ENCODE results near the gene ZNF358. TPM values are rescaled to one million over a fixed set of nuclear protein-coding genes. Genes with fewer than 3 reads are reported as not detected.

ZNF358 gene
- total RNA-seq, 1 experiment from 2014 or later = 5.6 TPM

DNA sequence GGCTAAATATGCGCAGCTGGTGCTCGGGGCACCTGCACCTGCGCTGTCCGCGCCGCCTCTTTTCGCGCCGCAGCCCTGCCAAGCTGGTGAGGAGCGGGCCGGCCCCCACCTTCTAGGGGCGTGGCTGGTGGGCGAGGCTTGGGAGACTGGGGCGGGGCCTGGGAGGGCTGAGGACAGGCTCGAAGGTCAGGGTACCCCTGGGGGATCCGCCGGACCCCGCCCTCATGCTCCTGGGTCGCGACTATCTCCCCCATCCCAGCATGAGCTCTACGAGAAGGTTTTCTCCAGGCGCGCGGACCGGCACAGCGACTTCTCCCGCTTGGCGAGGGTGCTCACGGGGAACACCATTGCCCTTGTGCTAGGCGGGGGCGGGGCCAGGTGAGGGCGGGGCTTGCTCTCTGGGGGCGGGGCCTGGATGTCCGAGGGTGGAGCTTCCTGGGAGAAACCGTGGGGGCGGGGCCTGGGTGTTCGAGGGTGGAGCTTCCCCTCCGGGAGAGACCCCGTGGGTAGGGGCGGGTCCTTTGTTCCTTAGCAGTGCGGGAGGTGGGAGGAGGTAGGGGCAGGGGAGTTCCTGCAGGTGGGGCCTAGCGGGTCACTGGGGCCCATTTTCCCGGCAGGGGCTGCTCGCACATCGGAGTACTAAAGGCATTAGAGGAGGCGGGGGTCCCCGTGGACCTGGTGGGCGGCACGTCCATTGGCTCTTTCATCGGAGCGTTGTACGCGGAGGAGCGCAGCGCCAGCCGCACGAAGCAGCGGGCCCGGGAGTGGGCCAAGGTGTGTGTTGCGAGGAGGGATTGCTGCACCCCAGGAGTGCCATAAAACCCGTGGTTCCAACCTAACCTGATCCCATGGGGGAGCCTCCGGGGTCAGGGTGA is 39.3 kb downstream of the ZNF358 start:
- no peak for DNase-seq (ENCODE audit: low spot score)

DNA sequence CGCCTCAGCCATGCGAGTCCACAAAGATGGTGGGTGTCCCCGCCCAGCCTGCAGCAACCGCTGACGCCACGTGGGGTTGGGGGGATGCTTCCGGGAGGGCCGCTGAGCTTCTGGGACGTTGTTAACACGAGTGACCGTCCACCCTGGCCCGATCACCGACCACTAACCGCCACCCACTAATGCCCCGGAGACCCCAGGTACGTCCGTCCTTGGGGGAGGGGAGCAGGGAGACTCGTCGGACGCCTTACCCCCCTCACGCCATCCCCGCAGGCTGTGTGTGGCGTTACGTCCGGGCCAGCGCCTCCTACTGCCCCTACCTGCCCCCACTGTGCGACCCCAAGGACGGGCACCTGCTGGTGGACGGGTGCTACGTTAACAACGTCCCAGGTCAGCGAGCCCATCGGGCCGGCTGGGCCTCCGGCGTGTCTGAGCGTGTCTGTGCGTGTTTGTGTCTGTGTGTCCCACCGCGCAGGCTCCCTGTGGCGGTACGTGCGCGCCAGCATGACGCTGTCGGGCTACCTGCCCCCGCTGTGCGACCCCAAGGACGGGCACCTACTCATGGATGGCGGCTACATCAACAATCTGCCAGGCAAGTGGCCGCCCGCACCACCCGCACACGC is 40.9 kb downstream of the ZNF358 start:
- DNase-seq (ENCODE audit: low spot score) = no peak

DNA sequence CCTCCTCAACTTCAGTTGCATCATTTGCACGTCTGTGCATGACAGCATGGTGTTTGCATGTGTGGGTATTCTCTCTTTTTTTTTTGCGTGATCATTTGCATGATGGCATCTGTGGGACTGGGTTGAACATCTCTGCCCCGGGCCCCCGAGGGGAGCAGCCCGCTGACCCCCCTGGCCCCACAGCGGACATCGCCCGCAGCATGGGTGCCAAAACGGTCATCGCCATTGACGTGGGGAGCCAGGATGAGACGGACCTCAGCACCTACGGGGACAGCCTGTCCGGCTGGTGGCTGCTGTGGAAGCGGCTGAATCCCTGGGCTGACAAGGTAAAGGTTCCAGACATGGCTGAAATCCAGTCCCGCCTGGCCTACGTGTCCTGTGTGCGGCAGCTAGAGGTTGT is 42.8 kb downstream of the ZNF358 start:
- no peak for DNase-seq (ENCODE audit: low spot score)

DNA sequence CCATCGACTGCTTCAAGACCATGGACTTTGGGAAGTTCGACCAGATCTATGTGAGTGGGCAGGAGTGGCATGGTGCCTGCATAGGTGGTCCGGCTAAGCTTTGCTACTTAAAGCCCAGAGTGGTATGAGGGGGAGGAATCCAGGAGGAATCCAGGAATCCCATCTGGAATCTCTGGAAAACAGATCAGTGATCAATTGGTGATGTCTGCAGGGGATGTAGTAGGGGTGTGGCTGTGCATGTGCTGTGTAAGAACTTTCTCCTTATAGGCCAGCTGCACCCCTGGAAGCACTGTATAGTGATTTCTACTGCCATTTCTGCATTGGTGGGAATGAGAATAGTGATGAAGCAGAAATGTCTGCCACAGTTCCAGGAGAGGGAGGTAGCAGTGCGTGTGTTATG is 43.2 kb downstream of the ZNF358 start:
- no peak for DNase-seq (ENCODE audit: low spot score)

DNA sequence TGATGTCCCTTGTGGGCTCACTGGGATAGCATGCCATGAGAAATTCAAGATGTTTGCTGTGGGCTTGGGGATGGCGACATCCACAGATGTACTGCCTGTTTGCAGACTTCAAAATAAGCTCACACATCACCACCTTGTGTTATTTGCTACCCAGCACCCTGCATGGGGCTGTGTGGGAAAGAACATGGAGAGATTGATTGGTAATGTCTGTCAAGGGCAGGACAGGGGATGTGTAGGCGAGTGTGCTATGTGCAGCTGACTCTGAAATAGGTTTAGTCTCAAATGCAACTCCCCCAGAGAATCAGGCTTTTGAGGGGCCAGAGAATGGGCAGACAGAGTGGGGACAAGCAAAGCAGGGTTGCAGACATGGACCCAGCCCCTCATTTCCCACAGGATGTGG is 44.4 kb downstream of the ZNF358 start:
- DNase-seq (ENCODE audit: low spot score) = no peak

DNA sequence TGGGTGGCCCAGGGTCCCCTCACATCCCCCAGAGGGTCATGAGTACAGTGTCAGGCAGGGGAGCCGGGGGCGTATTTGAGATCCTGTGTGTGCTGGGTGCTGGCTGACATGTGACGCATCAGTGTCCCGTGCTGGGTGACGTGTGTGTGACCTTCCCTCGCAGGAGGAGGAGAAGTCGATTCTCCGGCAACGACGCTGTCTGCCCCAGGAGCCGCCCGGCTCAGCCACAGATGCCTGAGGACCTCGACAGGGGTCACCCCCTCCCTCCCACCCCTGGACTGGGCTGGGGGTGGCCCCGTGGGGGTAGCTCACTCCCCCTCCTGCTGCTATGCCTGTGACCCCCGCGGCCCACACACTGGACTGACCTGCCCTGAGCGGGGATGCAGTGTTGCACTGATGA is 45.4 kb downstream of the ZNF358 start:
- no peak for DNase-seq (ENCODE audit: low spot score)

DNA sequence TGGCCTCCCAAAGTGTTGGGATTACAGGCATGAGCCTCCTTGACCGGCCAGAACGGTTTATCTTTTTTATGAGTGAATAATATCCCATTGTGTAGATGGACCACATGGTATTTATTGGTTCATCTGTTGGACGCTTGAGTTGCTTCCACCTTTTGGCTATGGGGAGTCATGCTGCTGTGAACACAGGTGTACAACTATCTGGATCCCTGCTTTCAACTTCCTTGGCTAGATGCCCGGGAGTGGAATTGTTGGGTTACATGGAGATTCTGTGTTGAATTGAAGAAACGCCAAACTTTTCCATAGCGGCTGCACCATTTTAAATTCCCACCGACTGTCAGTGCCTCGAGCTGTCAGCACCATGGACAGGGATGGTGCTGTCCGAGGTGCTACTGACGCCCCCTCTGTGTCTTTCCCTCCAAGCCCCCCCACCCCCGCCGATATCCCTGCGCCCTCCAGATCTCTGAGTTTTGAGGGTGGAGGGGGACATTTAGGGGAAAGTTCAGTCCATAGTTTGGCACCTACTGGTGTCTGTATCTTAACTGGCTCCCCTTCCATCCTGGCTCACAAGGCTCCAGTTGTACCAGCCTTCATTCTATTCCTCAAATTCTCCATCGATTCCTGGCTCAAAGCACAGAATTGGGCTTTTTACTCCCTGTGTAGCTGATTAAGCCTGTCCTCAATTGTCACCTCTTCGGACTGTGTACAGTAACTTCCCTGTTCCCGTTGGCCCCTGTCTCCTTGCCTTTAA is 46.9 kb downstream of the ZNF358 start:
- DNase-seq (ENCODE audit: low spot score) = peak; percentile 9

DNA sequence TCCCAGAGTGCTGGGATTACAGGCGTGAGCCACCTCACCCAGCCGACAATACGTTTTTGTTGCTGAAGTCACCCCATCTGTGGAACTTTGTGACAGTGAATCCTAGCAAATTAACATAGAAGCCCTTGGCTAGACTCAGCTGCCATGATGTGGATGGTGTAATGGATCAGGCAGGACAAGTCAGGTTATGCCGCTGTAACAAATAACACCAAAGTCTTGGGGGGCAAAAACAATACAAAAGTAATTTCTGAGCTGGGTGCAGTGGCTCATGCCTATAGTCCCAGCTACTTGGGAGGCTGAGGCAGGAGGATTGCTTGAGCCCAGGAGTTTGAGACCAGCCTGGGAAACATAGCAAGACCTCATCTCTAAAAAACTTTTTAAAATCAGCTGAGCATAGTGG is 49.0 kb downstream of the ZNF358 start:
- DNase-seq (ENCODE audit: low spot score) = no peak

DNA sequence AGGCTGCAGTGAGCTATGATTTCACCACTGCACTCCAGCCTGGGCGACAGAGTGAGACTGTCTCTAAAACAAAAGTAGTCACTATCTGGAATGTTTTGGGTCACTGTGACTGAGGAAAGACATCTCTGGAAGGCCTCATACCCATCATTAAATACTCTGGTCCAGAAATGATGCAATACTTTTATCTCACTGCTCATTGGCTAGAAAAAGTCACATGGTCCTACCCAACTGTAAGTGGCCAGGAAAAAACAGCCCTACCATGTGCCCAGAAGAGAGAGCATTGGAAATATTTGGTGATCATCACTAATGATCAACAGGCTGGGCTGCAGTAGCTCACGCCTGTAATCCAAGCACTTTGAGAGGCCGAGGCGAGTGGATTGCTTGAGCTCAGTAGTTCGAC is 49.4 kb downstream of the ZNF358 start:
- no peak for DNase-seq (ENCODE audit: low spot score)

Small RNAs within 50 kb of the gene (small RNA-seq; reads per million reads assigned to genes)
- not detected for gene AC008878.2

Other genes starting within 250 kb of the ZNF358 start
- gene INSR, start 221.7 kb upstream of the ZNF358 start, total RNA-seq (2014; rRNA removed; shearing (Covaris generic)) = 12.5 and 16.8 TPM in 2 replicates
- gene ARHGEF18, start 167.2 kb upstream of the ZNF358 start, total RNA-seq (2014; rRNA removed; shearing (Covaris generic)) = 31.4 and 33.0 TPM in 2 replicates
- gene PEX11G, start 27.1 kb upstream of the ZNF358 start, total RNA-seq (2014; rRNA removed; shearing (Covaris generic)) = 4.0 and 6.4 TPM in 2 replicates
- 7.1 and 7.5 TPM in 2 replicates for gene MCOLN1, start 6.5 kb downstream of the ZNF358 start, total RNA-seq (2014; rRNA removed; shearing (Covaris generic))
- gene PNPLA6, start 19.6 kb downstream of the ZNF358 start, total RNA-seq (2014; rRNA removed; shearing (Covaris generic)) = 61.3 and 74.3 TPM in 2 replicates
- 29.8 and 37.0 TPM in 2 replicates for gene CAMSAP3, start 79.8 kb downstream of the ZNF358 start, total RNA-seq (2014; rRNA removed; shearing (Covaris generic))
- gene XAB2, start 113.4 kb downstream of the ZNF358 start, total RNA-seq (2014; rRNA removed; shearing (Covaris generic)) = 48.4 and 51.9 TPM in 2 replicates
- gene PET100, start 113.7 kb downstream of the ZNF358 start, total RNA-seq (2014; rRNA removed; shearing (Covaris generic)) = 26.6 and 27.7 TPM in 2 replicates
- gene PCP2, start 117.6 kb downstream of the ZNF358 start, total RNA-seq (2014; rRNA removed; shearing (Covaris generic)) = not detected in 2 replicates
- gene STXBP2, start 121.0 kb downstream of the ZNF358 start, total RNA-seq (2014; rRNA removed; shearing (Covaris generic)) = 66.4 and 73.3 TPM in 2 replicates
- not detected in 2 replicates for gene RETN, start 152.9 kb downstream of the ZNF358 start, total RNA-seq (2014; rRNA removed; shearing (Covaris generic))
- gene MCEMP1, start 161.0 kb downstream of the ZNF358 start, total RNA-seq (2014; rRNA removed; shearing (Covaris generic)) = not detected in 2 replicates
- gene TRAPPC5, start 164.7 kb downstream of the ZNF358 start, total RNA-seq (2014; rRNA removed; shearing (Covaris generic)) = 112 and 113 TPM in 2 replicates
- not detected in 2 replicates for gene FCER2, start 186.0 kb downstream of the ZNF358 start, total RNA-seq (2014; rRNA removed; shearing (Covaris generic))
- not detected in 2 replicates for gene CLEC4G, start 216.0 kb downstream of the ZNF358 start, total RNA-seq (2014; rRNA removed; shearing (Covaris generic))
- gene CD209, start 231.4 kb downstream of the ZNF358 start, total RNA-seq (2014; rRNA removed; shearing (Covaris generic)) = not detected in 2 replicates
- gene CLEC4M, start 247.1 kb downstream of the ZNF358 start, total RNA-seq (2014; rRNA removed; shearing (Covaris generic)) = not detected in 2 replicates